ENCODE measurements around the gene LAMP2.

GRCh38 chrX:120512222-120512621, 43.1 kb upstream of the LAMP2 start:
- TF ChIP-seq EZH2 (IDR thresholded peaks at IDR 0.05; ENCODE audit: low read depth, low read length, severe bottlenecking) (no peak), CTCF (IDR thresholded peaks at IDR 0.05; ENCODE audit: control extremely low read depth in 1 of 3, insufficient read depth in 1 of 3, low read depth in 1 of 3, low read length in 3 of 3) (no peak), CEBPB (IDR thresholded peaks at IDR 0.05; ENCODE audit: low read depth, low read length) (no peak), SUZ12 (IDR thresholded peaks at IDR 0.05; ENCODE audit: low read length) (no peak), EGR1 (IDR thresholded peaks at IDR 0.05; ENCODE audit: borderline replicate concordance, low read depth, low read length) (no peak), TAF1 (IDR thresholded peaks at IDR 0.05; ENCODE audit: low read depth, low read length) (no peak), SRF (IDR thresholded peaks at IDR 0.05; ENCODE audit: low read depth, low read length) (no peak), CBX8 (IDR thresholded peaks at IDR 0.05; ENCODE audit: borderline replicate concordance, low read depth, low read length) (no peak), CHD2 (IDR thresholded peaks at IDR 0.05; ENCODE audit: low read length) (no peak), PHF8 (conservative IDR thresholded peaks at IDR 0.05; ENCODE audit: low read depth, low read length) (no peak), RFX5 (IDR thresholded peaks at IDR 0.05; ENCODE audit: borderline replicate concordance, low read depth, low read length) (no peak), RAD21 (IDR thresholded peaks at IDR 0.05 in 1 of 2, conservative IDR thresholded peaks at IDR 0.05 in 1 of 2; ENCODE audit: low read depth in 2 of 2, low read length in 2 of 2) (no peak), MAX (IDR thresholded peaks at IDR 0.05) (no peak), EP300 (IDR thresholded peaks at IDR 0.05; ENCODE audit: borderline replicate concordance in 1 of 2, low read depth in 2 of 2, low read length in 2 of 2) (no peak)
